GM13976 (cell line): ENCODE measurements around the gene SLC26A2.

Source experiments
- DNase-seq: peaks from one replicate; pipeline ENCODE4 v3.0.0; 2012; ENCODE audit warnings: low spot score
- in situ Hi-C: fragments of 300-500 bp; cut with MboI; formaldehyde crosslinking; loops from one replicate; pipeline ENCODE4 v1.12.0; 2022; ENCODE audit warnings: low sequenced_read_pairs, mixed read lengths, inconsistent platforms; ENCODE audit not compliant: unreplicated experiment
- TF ChIP-seq, protein P1 (sequence below): IDR thresholded peaks from 2 replicates; pipeline ENCODE4 v1.5.1; 2012; ENCODE audit warnings: borderline replicate concordance, mild to moderate bottlenecking; ENCODE audit not compliant: insufficient read depth; ENCODE audit errors: extremely low read depth, missing control alignments, control extremely low read depth

Gene SLC26A2

GRCh38 chr5:149995385-149996204 lies 35.0 kb downstream of the SLC26A2 start:
- no peak for DNase-seq
- in situ Hi-C loops = no loop called here
- TF ChIP-seq, protein P1, sequence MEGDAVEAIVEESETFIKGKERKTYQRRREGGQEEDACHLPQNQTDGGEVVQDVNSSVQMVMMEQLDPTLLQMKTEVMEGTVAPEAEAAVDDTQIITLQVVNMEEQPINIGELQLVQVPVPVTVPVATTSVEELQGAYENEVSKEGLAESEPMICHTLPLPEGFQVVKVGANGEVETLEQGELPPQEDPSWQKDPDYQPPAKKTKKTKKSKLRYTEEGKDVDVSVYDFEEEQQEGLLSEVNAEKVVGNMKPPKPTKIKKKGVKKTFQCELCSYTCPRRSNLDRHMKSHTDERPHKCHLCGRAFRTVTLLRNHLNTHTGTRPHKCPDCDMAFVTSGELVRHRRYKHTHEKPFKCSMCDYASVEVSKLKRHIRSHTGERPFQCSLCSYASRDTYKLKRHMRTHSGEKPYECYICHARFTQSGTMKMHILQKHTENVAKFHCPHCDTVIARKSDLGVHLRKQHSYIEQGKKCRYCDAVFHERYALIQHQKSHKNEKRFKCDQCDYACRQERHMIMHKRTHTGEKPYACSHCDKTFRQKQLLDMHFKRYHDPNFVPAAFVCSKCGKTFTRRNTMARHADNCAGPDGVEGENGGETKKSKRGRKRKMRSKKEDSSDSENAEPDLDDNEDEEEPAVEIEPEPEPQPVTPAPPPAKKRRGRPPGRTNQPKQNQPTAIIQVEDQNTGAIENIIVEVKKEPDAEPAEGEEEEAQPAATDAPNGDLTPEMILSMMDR = no peak

GRCh38 chr5:149996205-149996890 lies 35.8 kb downstream of the SLC26A2 start:
- in situ Hi-C loops = no loop called here
- TF ChIP-seq, protein P1 = no peak
- DNase-seq = no peak

DNA sequence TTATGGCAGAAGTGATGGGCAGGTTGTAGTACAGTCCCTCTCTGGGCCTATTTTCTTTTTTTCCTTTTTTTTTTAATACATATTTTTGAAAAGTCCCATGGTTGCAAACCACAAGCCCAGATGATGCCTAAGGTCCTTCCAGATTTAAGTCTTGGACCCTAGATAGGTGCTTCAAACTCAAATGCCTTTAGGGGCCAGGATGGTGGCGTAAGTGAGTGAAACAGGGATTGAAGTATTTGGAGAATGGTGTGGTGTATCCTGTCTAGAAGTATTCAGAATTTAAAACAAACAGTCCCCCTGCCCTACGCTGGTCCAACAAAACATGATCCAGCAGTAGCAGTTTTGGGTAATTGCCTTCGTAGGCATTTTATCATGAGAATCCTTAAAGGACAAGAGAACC lies 37.7 kb downstream of the SLC26A2 start:
- TF ChIP-seq, protein P1 = no peak

DNA sequence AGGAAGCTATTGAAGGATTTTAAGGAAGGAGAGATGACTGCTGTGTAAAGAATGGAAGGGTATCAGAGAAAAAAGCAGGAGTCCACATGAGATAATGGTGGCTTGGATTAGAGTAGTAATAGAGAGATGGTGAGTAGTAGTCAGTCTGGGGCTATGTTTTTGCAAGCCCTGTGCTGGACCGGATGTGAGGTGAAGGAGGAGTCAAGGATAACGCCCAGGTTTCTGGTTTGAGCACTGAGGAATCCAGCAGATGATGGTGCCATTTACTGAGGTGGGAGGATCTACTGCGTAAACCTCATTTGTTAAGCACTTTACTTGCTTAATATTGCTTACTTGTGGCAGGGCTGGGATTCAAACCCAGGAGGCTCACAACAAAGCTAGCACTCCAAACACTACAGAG lies 38.8 kb downstream of the SLC26A2 start:
- TF ChIP-seq, protein P1 = no peak
- in situ Hi-C loops = no loop called here
- no peak for DNase-seq

More for the DNA sequence above, 37.7 kb downstream of the SLC26A2 start:
- in situ Hi-C loops = no loop called here
- no peak for DNase-seq

GRCh38 chr5:149999866-150000255 lies 39.3 kb downstream of the SLC26A2 start:
- in situ Hi-C loops = loop anchor here (5.0 kb wide), 1 partner anchor 363 kb away; no protein-coding TSS in a partner anchor
- TF ChIP-seq, protein P1 = no peak

DNA sequence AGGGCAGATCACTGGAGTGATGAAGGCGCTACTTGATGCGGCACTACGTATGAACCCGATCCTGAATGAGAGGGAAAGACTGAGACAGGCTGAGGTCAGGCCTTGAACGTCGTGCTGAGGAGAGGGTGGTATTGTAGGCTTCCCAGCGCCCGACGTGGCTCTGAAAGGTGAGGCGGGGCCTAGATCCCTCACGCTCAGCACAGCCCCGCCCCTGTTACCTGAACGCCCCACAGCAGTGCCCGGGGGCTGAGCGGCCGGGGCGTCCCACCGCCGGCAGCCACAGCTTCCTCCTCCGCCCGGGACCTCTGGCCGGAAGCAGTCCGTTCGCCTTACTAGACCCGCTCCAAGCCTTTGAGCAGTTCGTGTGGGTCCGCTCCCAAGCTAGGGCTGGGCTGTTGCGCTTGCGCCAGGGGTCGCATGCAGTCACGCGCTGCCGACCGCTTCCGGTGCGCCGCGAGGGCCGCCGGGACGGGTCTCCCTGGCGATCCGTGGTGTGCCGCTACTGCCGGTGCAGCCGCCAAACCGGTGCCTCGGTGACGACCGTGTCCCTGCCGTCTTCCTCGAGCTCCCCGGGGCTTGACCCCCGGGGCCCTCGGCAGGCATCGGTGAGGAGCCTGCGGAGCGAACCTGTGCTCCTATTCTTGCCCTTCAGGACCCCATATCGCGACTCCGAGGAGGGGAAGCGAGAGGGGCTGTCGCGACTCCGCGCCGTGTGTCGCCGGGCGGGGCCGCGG lies 39.9 kb downstream of the SLC26A2 start, which contains the start of the genes HMGXB3 and TIGD6:
Gene HMGXB3 (plus strand): TSS at position 484 of the 734 bp plus-strand sequence. CDS start 4,114 bp downstream, outside the sequence.
Gene TIGD6 (minus strand): TSS at position 399 of the 734 bp plus-strand sequence. CDS start 4,306 bp downstream, outside the sequence.
- peak; percentile 95 for DNase-seq
- TF ChIP-seq, protein P1 = no peak
- in situ Hi-C loops = loop anchor here (5.0 kb wide), 1 partner anchor 363 kb away; no protein-coding TSS in a partner anchor

More at GRCh38 chr5:149999866-150000255, 39.3 kb downstream of the SLC26A2 start:
- DNase-seq = no peak
